Measurements from ENCODE around the gene CNTN2. TPM values are rescaled to one million over a fixed set of nuclear protein-coding genes. Genes with fewer than 3 reads are reported as not detected.

Gene CNTN2
- total and polyA plus RNA-seq, 2 of the 8 experiments (the other 6 are each of a cell fraction or from before 2014, with no cell fraction given): 1.2 to 3.9 TPM

- TF ChIP-seq TBP (IDR thresholded peaks at IDR 0.05; ENCODE audit: low read depth, low read length): no peak
These were observed 55.2 kb downstream of the CNTN2 start (continued) for GRCh38 chr1:205098242-205098641.

All from H1 (cell line).